Psoas muscle (tissue), 8 donors: ENCODE measurements around the gene UBIAD1. TPM values are rescaled to one million over a fixed set of nuclear protein-coding genes. Genes with fewer than 3 reads are reported as not detected.

ENCODE experiments used
- ATAC-seq, 4 donors: fragments of 200-7000 bp; cut with Tn5 transposase; one replicate each; pipeline ENCODE4 v1.9.1; 2020; ENCODE audit warnings: moderate library complexity in 3 of 4, mild to moderate bottlenecking in 2 of 4
- DNase-seq, 2 donors: peaks; one replicate each; pipeline ENCODE4 v3.0.0-alpha.2; 2020
- H3K27ac ChIP-seq: fragments of 200-600 bp; one replicate; pipeline ENCODE4 v1.8.0; 2022
- H3K27me3 ChIP-seq, 3 donors: fragments of 200-600 bp in 1 of 3; one replicate each; pipeline versions ENCODE4 v1.6.1 to v1.8.0; 2013 to 2022; ENCODE audit warnings: low read length in 2 of 3, mild to moderate bottlenecking in 2 of 3, moderate library complexity in 1 of 3; ENCODE audit not compliant: insufficient read depth in 3 of 3
- H3K36me3 ChIP-seq, 2 donors: fragments of 200-600 bp in 1 of 2; one replicate each; pipeline versions ENCODE4 v1.6.1 to v1.8.0; 2013 to 2022; ENCODE audit warnings: low read depth in 1 of 2, mild to moderate bottlenecking in 1 of 2, moderate library complexity in 1 of 2; ENCODE audit not compliant: insufficient read depth in 1 of 2
- H3K4me1 ChIP-seq: fragments of 200-600 bp; one replicate; pipeline ENCODE4 v1.8.0; 2022
- H3K4me3 ChIP-seq: fragments of 200-600 bp; one replicate; pipeline ENCODE4 v1.8.0; 2022; ENCODE audit warnings: mild to moderate bottlenecking
- H3K9me3 ChIP-seq: fragments of 200-600 bp; one replicate; pipeline ENCODE4 v1.8.0; 2022
- WGBS, 3 donors: extraction: QIAGEN DNeasy Blood & Tissue Kit; methylation state at CpG; one replicate each; pipeline versions ENCODE4 v1.1.6 to v1.1.7; 2013; 5-methylcytosine and 5-hydroxymethylcytosine counted together
- intact Hi-C, 2 donors: fragments of 100-400 bp; cut with DNase I; formaldehyde crosslinking; loops; one replicate each; pipeline versions ENCODE4 v1.11.0 to v1.14.2; 2022
- polyA plus RNA-seq, 3 donors: library from polyadenylated mRNA; stranded (reverse); fragments of 200-250 nt; gene quantifications; one replicate each; pipeline ENCODE4 v1.2.3, GENCODE V29; 2013
- total RNA-seq, 4 donors: library from RNA; stranded (reverse); fragmentation: NEBNext Ultra II Directional in 2 of 4; extraction: Animal tissue kit (Norgen Biotek cat#: 25700) in 2 of 4; gene quantifications; one replicate each; pipeline versions ENCODE4 v1.2.1 to v1.2.4, GENCODE V29; 2021 to 2023
- TF ChIP-seq, protein P1 (sequence below): fragments of 200-600 bp; IDR thresholded peaks from one replicate; pipeline ENCODE4 v1.8.0; 2022; ENCODE audit warnings: antibody characterized with exemption
- donor health status: healthy with polysubstance abuse.
- donor health status: DM: no; HTN: no; CAD: no; lungs with moderate emphysema.
- donor health status: Bipolar disorder and iron deficiency.
- donor health status: healthy.
- donor health status: DM: yes; HTN: yes; CAD: no.
- donor health status: DM: no; HTN: no; CAD: no.
- donor health status: DM: no; HTN: no; CAD: no.
- donor health status: DM: yes; HTN: yes; CAD: no.

Gene UBIAD1
- total and polyA plus RNA-seq, 7 donors, result 19.0 to 29.4 (median 25.0) TPM

DNA sequence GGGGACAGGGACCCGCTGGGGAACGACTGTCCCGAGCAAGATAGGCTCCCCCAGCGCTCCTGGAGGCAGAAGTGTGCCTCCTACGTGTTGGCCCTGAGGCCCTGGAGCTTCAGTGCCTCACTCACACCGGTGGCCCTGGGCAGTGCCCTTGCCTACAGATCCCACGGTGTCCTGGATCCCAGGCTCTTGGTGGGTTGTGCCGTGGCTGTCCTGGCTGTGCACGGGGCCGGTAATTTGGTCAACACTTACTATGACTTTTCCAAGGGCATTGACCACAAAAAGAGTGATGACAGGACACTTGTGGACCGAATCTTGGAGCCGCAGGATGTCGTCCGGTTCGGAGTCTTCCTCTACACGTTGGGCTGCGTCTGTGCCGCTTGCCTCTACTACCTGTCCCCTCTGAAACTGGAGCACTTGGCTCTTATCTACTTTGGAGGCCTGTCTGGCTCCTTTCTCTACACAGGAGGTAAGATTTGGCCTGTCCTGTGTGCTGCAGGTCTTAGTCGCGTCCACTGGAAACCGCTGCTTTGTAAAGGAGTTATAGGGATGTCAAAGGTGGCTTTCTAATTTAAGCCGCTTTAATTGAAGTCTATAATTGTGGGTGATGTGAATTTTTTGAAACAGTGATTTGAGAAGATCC lies 717 bp downstream of the UBIAD1 start:
- Histone ChIP-seq H3K4me3 (peak overlapping the region; percentile 76), H3K27ac (peak overlapping the region; percentile 98), H3K4me1 (peaks cover 28% of the 10 kb centered on the region), H3K9me3 (no peaks in the 10 kb centered on the region), H3K36me3 (peaks cover 4 to 30% of the 10 kb centered on the region in 2 donors), H3K27me3 (no peaks in the 10 kb centered on the region)
- DNase-seq (no peak), ATAC-seq (peak; percentile 49 to 70 (median 51))
- intact Hi-C loops, result loop anchor here in 1 of 2 donors (10.0 kb wide), 1 partner anchor 461 kb away; the partner anchor contains the start of gene AGTRAP
- 4 to 5% (median 5%) methylated on average over 22 of the region's 22 CpGs for WGBS, 3 donors
- TF ChIP-seq, protein P1, sequence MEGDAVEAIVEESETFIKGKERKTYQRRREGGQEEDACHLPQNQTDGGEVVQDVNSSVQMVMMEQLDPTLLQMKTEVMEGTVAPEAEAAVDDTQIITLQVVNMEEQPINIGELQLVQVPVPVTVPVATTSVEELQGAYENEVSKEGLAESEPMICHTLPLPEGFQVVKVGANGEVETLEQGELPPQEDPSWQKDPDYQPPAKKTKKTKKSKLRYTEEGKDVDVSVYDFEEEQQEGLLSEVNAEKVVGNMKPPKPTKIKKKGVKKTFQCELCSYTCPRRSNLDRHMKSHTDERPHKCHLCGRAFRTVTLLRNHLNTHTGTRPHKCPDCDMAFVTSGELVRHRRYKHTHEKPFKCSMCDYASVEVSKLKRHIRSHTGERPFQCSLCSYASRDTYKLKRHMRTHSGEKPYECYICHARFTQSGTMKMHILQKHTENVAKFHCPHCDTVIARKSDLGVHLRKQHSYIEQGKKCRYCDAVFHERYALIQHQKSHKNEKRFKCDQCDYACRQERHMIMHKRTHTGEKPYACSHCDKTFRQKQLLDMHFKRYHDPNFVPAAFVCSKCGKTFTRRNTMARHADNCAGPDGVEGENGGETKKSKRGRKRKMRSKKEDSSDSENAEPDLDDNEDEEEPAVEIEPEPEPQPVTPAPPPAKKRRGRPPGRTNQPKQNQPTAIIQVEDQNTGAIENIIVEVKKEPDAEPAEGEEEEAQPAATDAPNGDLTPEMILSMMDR, result no peak

DNA sequence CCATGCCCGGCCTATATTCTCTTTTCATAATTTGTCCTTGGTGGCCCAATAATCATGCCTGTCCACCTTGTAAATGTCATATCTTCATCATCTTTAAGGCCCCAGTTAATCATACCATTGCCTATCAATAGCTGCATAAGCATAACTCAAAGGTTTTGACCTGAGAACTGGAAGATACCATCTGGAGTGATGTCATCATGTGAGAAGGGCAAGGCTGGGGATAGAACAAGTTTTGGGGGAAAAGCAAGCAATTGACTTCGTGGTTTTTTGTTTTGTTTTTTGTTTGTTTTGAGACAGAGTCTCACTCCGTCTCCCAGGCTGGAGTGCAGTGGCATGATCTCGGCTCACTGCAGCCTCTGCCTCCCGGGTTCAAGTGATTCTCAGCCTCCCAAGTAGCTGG lies 6.2 kb downstream of the UBIAD1 start:
- H3K27me3 ChIP-seq, result no peaks in the 10 kb centered on the region
- no peaks in the 10 kb centered on the region for H3K9me3 ChIP-seq
- TF ChIP-seq, protein P1, result no peak
- ATAC-seq (no peak), DNase-seq (no peak)
- H3K4me3 ChIP-seq, result no peak overlapping the region
- no peak overlapping the region for H3K27ac ChIP-seq
- 90 to 95% (median 92%) methylated on average over 5 of the region's 5 CpGs for WGBS, 3 donors
- intact Hi-C loops, result loop anchor here in 1 of 2 donors (10.0 kb wide), 1 partner anchor 456 kb away; the partner anchor contains the start of gene AGTRAP
- H3K36me3 ChIP-seq, result peaks cover 4 to 49% of the 10 kb centered on the region in 2 donors
- peaks cover 32% of the 10 kb centered on the region for H3K4me1 ChIP-seq

DNA sequence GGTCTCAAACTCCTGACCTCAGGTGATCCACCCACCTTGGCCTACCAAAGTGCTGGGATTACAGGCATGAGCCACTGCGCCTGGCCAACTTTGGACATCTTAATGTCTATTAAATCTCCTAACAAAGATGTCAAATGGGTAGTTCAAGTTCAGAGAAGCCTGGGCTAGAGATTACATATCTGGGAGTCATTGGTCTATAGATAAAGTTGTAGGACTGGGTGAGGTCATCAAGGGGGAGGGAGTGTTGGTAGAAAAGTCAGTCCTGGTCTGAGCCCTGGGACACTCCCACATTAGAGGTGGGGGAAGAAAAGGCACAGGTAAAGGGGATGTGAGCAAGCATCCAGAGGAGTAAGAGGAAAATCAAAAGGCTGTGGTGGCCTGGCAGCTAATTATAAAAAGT lies 6.6 kb downstream of the UBIAD1 start:
- H3K4me3 ChIP-seq, result no peak overlapping the region
- peaks cover 4 to 49% of the 10 kb centered on the region in 2 donors for H3K36me3 ChIP-seq
- intact Hi-C loops, result loop anchor here in 1 of 2 donors (10.0 kb wide), 1 partner anchor 455 kb away; the partner anchor contains the start of gene AGTRAP
- H3K9me3 ChIP-seq, result no peaks in the 10 kb centered on the region
- TF ChIP-seq, protein P1, result no peak
- no peak for DNase-seq
- no peak for ATAC-seq
- H3K4me1 ChIP-seq, result peaks cover 27% of the 10 kb centered on the region
- no peak overlapping the region for H3K27ac ChIP-seq
- WGBS, 3 donors, result 96 to 100% (median 98%) methylated on average over 1 of the region's 1 CpG
- no peaks in the 10 kb centered on the region for H3K27me3 ChIP-seq

DNA sequence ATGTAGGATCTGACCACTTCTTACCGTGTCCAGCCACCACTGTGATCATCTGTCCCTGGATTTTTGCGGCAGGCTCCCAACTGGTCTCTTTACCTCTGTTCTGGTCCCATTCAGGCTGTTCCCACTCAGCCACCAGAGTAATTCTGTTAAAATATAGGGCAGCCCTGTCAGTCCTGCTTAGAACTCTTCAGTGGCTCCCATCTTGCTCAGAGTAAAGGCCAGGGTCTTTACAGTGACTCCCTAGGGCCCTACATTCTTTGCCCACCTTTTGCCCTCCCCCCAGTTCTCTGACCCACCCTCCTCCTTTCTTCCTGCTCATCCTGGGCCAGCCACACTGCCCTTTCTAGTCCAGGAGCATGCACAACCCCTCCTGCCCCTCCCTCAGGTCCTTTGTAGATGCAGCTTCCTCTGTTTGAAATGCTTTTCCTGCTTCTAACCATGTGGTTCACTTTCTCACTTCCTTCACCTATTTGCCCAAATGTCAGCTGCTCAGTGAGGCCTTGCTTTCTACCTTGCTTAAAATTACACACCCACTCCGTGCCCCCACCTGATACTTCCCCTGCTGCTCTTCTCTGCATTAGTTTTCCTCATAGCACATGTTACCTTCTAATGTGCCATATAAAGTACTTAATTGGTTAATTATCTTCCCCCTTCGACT lies 7.8 kb downstream of the UBIAD1 start:
- TF ChIP-seq, protein P1, result no peak
- Histone ChIP-seq H3K4me3 (no peak overlapping the region), H3K27ac (no peak overlapping the region), H3K27me3 (no peaks in the 10 kb centered on the region), H3K4me1 (peaks cover 15% of the 10 kb centered on the region), H3K36me3 (peaks cover 2 to 45% of the 10 kb centered on the region in 2 donors), H3K9me3 (no peaks in the 10 kb centered on the region)
- DNase-seq (no peak), ATAC-seq (no peak)
- 71 to 81% (median 75%) methylated on average over 4 of the region's 4 CpGs for WGBS, 3 donors
- intact Hi-C loops, result no loop called here
